ENCODE measurements around the gene CCDC3.

DNA sequence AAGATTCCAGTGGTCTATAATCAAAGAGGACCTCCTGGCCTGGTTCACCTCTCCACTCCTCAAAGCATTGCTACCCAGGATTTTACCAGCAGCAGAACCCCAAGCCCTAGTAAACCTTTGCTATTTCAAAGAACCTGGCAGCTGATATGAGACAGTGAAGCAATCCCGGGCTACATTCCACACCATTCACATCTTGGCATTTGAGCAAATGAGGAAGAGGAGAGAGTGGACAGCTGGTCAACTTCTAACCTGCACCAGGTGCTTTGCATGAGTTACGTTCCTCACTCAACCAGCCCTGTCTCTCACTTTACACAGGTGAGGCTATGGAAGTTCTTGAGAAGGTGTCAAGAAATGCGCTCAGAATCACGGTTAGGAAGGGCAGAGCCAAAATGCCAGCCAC lies 1.1 kb downstream of the CCDC3 start:
- TF ChIP-seq POLR2A (IDR thresholded peaks at IDR 0.05; ENCODE audit: low read length) (no peak), GATA1 (IDR thresholded peaks at IDR 0.05; ENCODE audit: low read depth, low read length) (no peak)
